Immature natural killer cell (primary cell): Measurements from ENCODE around the gene SAA4. TPM values are rescaled to one million over a fixed set of nuclear protein-coding genes. Genes with fewer than 3 reads are reported as not detected.
"Not testable (repeated sequence)": the region's sequence is repeated elsewhere in the genome, so short reads cannot be mapped to it uniquely, and the experiment has no call there.

Experiments
- DNase-seq, 3 donors: peaks; one replicate each; pipeline ENCODE4 v3.0.0; 2022; ENCODE audit warnings: mixed read lengths in 1 of 3
- H3K27ac Mint-ChIP-seq, 6 donors: one replicate each; pipeline ENCODE4 v1.8.0; 2020; ENCODE audit warnings: mixed read lengths in 6 of 6, mild to moderate bottlenecking in 5 of 6, inconsistent platforms in 4 of 6, moderate library complexity in 3 of 6
- H3K27me3 Mint-ChIP-seq, 3 donors: one replicate each; pipeline ENCODE4 v1.8.0; 2020 to 2021; ENCODE audit warnings: low read depth in 3 of 3, mild to moderate bottlenecking in 3 of 3, mixed read lengths in 3 of 3, moderate library complexity in 3 of 3, inconsistent platforms in 1 of 3
- H3K36me3 Mint-ChIP-seq, 3 donors: one replicate each; pipeline ENCODE4 v1.8.0; 2020; ENCODE audit warnings: mixed read lengths in 3 of 3, inconsistent platforms in 2 of 3, mild to moderate bottlenecking in 2 of 3
- H3K4me1 Mint-ChIP-seq, 2 donors: one replicate each; pipeline ENCODE4 v1.8.0; 2020; ENCODE audit warnings: inconsistent platforms in 2 of 2, mild to moderate bottlenecking in 2 of 2, mixed read lengths in 2 of 2, moderate library complexity in 1 of 2
- H3K4me3 Mint-ChIP-seq, 5 donors: one replicate each; pipeline ENCODE4 v1.8.0; 2020; ENCODE audit warnings: mild to moderate bottlenecking in 5 of 5, mixed read lengths in 5 of 5, inconsistent platforms in 3 of 5, moderate library complexity in 3 of 5
- H3K9me3 Mint-ChIP-seq, 6 donors: one replicate each; pipeline ENCODE4 v1.8.0; 2020; ENCODE audit warnings: mild to moderate bottlenecking in 6 of 6, mixed read lengths in 6 of 6, inconsistent platforms in 4 of 6, moderate library complexity in 3 of 6
- polyA plus RNA-seq, 3 donors: library from polyadenylated mRNA; unstranded; fragments of 300-500 nt; fragmentation: Illumina TruSeq; gene quantifications; one replicate each; pipeline ENCODE4 v1.2.3, GENCODE V29; 2021

Gene SAA4
- polyA plus RNA-seq, 3 donors from 2014 or later = not detected

- Mint-ChIP-seq H3K36me3 (no peaks in the 10 kb centered on the region), H3K4me3 (no peak overlapping the region), H3K27ac (no peak overlapping the region), H3K9me3 (no peaks in the 10 kb centered on the region), H3K27me3 (peaks cover 3 to 5% (median 4%) of the 10 kb centered on the region in 3 donors), H3K4me1 (no peaks in the 10 kb centered on the region)
- DNase-seq = no peak
Measured at GRCh38 chr11:18235394-18236334, 938 bp downstream of the SAA4 start.

- Mint-ChIP-seq H3K4me3 (no peak overlapping the region), H3K27ac (no peak overlapping the region), H3K36me3 (no peaks in the 10 kb centered on the region), H3K9me3 (no peaks in the 10 kb centered on the region), H3K27me3 (peaks cover 0 to 5% (median 4%) of the 10 kb centered on the region in 3 donors), H3K4me1 (no peaks in the 10 kb centered on the region)
- DNase-seq = no peak
Measured at GRCh38 chr11:18233912-18234311, 2.7 kb downstream of the SAA4 start.

GRCh38 chr11:18230859-18231258 lies 5.7 kb downstream of the SAA4 start:
- no peak for DNase-seq
- H3K4me3 Mint-ChIP-seq = no peak overlapping the region
- H3K36me3 Mint-ChIP-seq = no peaks in the 10 kb centered on the region
- H3K27me3 Mint-ChIP-seq = peaks cover 0 to 6% (median 0%) of the 10 kb centered on the region in 3 donors
- no peaks in the 10 kb centered on the region for H3K4me1 Mint-ChIP-seq
- peaks cover 0 to 2% (median 0%) of the 10 kb centered on the region in 6 donors for H3K9me3 Mint-ChIP-seq
- no peak overlapping the region for H3K27ac Mint-ChIP-seq

GRCh38 chr11:18229501-18229900 lies 7.1 kb downstream of the SAA4 start:
- H3K4me1 Mint-ChIP-seq = no peaks in the 10 kb centered on the region
- no peaks in the 10 kb centered on the region for H3K36me3 Mint-ChIP-seq
- peaks cover 0 to 10% (median 2%) of the 10 kb centered on the region in 3 donors for H3K27me3 Mint-ChIP-seq
- H3K27ac Mint-ChIP-seq = no peak overlapping the region
- no peak for DNase-seq
- H3K4me3 Mint-ChIP-seq = no peak overlapping the region
- peaks cover 0 to 2% (median 0%) of the 10 kb centered on the region in 6 donors for H3K9me3 Mint-ChIP-seq

GRCh38 chr11:18225913-18226312 lies 10.7 kb downstream of the SAA4 start:
- Mint-ChIP-seq H3K36me3 (no peaks in the 10 kb centered on the region), H3K27me3 (peaks cover 0 to 11% (median 3%) of the 10 kb centered on the region in 3 donors), H3K9me3 (peaks cover 0 to 2% (median 0%) of the 10 kb centered on the region in 6 donors), H3K27ac (no peak overlapping the region), H3K4me1 (no peaks in the 10 kb centered on the region), H3K4me3 (no peak overlapping the region)
- DNase-seq = no peak

GRCh38 chr11:18223591-18224387 lies 12.8 kb downstream of the SAA4 start:
- Mint-ChIP-seq H3K4me1 (no peaks in the 10 kb centered on the region), H3K27me3 (peaks cover 0 to 11% (median 3%) of the 10 kb centered on the region in 3 donors), H3K36me3 (no peaks in the 10 kb centered on the region), H3K27ac (no peak overlapping the region), H3K4me3 (no peak overlapping the region), H3K9me3 (peaks cover 0 to 2% (median 0%) of the 10 kb centered on the region in 6 donors)
- DNase-seq = no peak

- DNase-seq = no peak
- Mint-ChIP-seq H3K27me3 (peaks cover 0 to 10% (median 3%) of the 10 kb centered on the region in 3 donors), H3K4me3 (no peak overlapping the region), H3K4me1 (no peaks in the 10 kb centered on the region), H3K9me3 (no peaks in the 10 kb centered on the region), H3K36me3 (no peaks in the 10 kb centered on the region), H3K27ac (no peak overlapping the region)
Measured at GRCh38 chr11:18222814-18223421, 13.7 kb downstream of the SAA4 start.

- DNase-seq = no peak
- Mint-ChIP-seq H3K27me3 (peaks cover 0 to 11% (median 8%) of the 10 kb centered on the region in 3 donors), H3K9me3 (no peaks in the 10 kb centered on the region), H3K4me3 (no peak overlapping the region), H3K36me3 (no peaks in the 10 kb centered on the region), H3K4me1 (no peaks in the 10 kb centered on the region), H3K27ac (no peak overlapping the region)
Measured at GRCh38 chr11:18221274-18221876, 15.2 kb downstream of the SAA4 start.

- no peaks in the 10 kb centered on the region for H3K36me3 Mint-ChIP-seq
- peaks cover 11 to 22% (median 16%) of the 10 kb centered on the region in 3 donors for H3K27me3 Mint-ChIP-seq
- H3K4me3 Mint-ChIP-seq = no peak overlapping the region
- no peaks in the 10 kb centered on the region for H3K9me3 Mint-ChIP-seq
- no peaks in the 10 kb centered on the region for H3K4me1 Mint-ChIP-seq
- no peak for DNase-seq
- no peak overlapping the region for H3K27ac Mint-ChIP-seq
Measured at GRCh38 chr11:18209058-18209457, 27.5 kb downstream of the SAA4 start.

GRCh38 chr11:18204771-18205170 lies 31.8 kb downstream of the SAA4 start:
- Mint-ChIP-seq H3K9me3 (peaks cover 0 to 5% (median 0%) of the 10 kb centered on the region in 6 donors), H3K4me1 (no peaks in the 10 kb centered on the region), H3K27me3 (peaks cover 16 to 20% (median 17%) of the 10 kb centered on the region in 3 donors), H3K36me3 (no peaks in the 10 kb centered on the region), H3K4me3 (no peak overlapping the region), H3K27ac (no peak overlapping the region)
- DNase-seq = no peak

GRCh38 chr11:18204220-18204619 lies 32.4 kb downstream of the SAA4 start:
- Mint-ChIP-seq H3K36me3 (no peaks in the 10 kb centered on the region), H3K27me3 (peaks cover 15 to 20% (median 17%) of the 10 kb centered on the region in 3 donors), H3K4me3 (no peak overlapping the region), H3K4me1 (no peaks in the 10 kb centered on the region), H3K27ac (no peak overlapping the region), H3K9me3 (peaks cover 0 to 5% (median 0%) of the 10 kb centered on the region in 6 donors)
- DNase-seq = no peak

- Mint-ChIP-seq H3K4me3 (no peak overlapping the region), H3K36me3 (no peaks in the 10 kb centered on the region), H3K27ac (no peak overlapping the region), H3K4me1 (no peaks in the 10 kb centered on the region), H3K27me3 (peaks cover 12 to 20% (median 17%) of the 10 kb centered on the region in 3 donors), H3K9me3 (peaks cover 0 to 5% (median 0%) of the 10 kb centered on the region in 6 donors)
- no peak for DNase-seq
Measured at GRCh38 chr11:18203723-18204122, 32.9 kb downstream of the SAA4 start.

GRCh38 chr11:18197738-18198137 lies 38.9 kb downstream of the SAA4 start:
- H3K27me3 Mint-ChIP-seq, H3K4me1 Mint-ChIP-seq, H3K4me3 Mint-ChIP-seq, H3K9me3 Mint-ChIP-seq, H3K27ac Mint-ChIP-seq, DNase-seq, H3K36me3 Mint-ChIP-seq: not testable (repeated sequence)
